SK-N-MC (cell line): Measurements from ENCODE around the gene MROH8.
"Not testable (repeated sequence)": the region's sequence is repeated elsewhere in the genome, so short reads cannot be mapped to it uniquely, and the experiment has no call there.

Experiments used
- DNase-seq: peaks from one replicate; pipeline ENCODE4 v3.0.0-alpha.2; 2011; ENCODE audit warnings: low read depth, low spot score
- H3K27ac ChIP-seq: fragments of 200-600 bp; sonication (generic); 2 replicates; pipeline ENCODE4 v1.5.1; 2016; ENCODE audit warnings: mixed run types
- H3K36me3 ChIP-seq: fragments of 200-600 bp; sonication (generic); 2 replicates; pipeline ENCODE4 v1.6.1; 2017; ENCODE audit warnings: antibody characterized with exemption, low read length, mixed read lengths; ENCODE audit not compliant: insufficient read depth
- H3K4me3 ChIP-seq: fragments of 200-600 bp; sonication (generic); 2 replicates; pipeline ENCODE4 v1.5.1; 2016
- H3K9ac ChIP-seq: fragments of 200-600 bp; sonication (generic); 2 replicates; pipeline ENCODE4 v1.8.0; 2017; ENCODE audit warnings: mixed run types, mixed read lengths; ENCODE audit not compliant: insufficient read length
- H3K9me3 ChIP-seq: fragments of 200-600 bp; sonication (generic); 2 replicates; pipeline ENCODE4 v1.6.1; 2017; ENCODE audit warnings: low read depth, mild to moderate bottlenecking, antibody characterized with exemption, low read length, moderate library complexity, mixed read lengths
- EZH2 ChIP-seq: fragments of 200-600 bp; sonication (generic); IDR thresholded peaks from one replicate; pipeline ENCODE4 v1.6.1; 2017; ENCODE audit warnings: antibody characterized with exemption
- FOXP2 ChIP-seq: optimal IDR thresholded peaks from 2 replicates; pipeline ENCODE3; 2011; ENCODE audit warnings: mild to moderate bottlenecking, moderate library complexity; ENCODE audit not compliant: insufficient read depth; ENCODE audit errors: extremely low read length, control extremely low read depth
- POLR2AphosphoS5 ChIP-seq: IDR thresholded peaks from 2 replicates; pipeline ENCODE4 v1.6.1; 2012; ENCODE audit warnings: mild to moderate bottlenecking, low read depth, low read length, borderline replicate concordance

Gene MROH8

DNA sequence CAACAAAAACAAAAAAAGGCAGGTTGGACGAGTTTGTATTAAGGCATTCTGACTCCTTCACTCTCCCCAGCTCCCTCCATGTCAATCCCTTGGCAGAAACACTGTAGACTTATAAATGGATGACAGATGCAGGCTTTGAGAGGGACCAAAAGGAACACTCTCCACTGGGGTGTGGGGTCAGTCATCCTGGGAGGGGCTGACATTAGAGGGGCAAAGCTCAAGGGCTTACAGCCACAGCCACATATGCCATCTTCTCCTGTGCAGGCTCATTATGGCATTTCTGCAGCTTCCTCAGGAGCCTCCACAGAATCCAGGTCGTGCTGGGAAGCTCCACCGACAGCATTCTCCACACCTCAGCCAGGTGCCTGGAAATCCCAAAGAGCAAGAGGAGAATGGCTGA is 50.5 kb downstream of the MROH8 start:
- no peak for TF ChIP-seq POLR2AphosphoS5
- no peak for TF ChIP-seq FOXP2
- TF ChIP-seq EZH2, result no peak
- Histone ChIP-seq H3K36me3 (no peaks in the 10 kb centered on the region), H3K4me3 (no peak overlapping the region), H3K9ac (no peak overlapping the region), H3K27ac (no peak overlapping the region), H3K9me3 (no peaks in the 10 kb centered on the region)
- DNase-seq, result no peak

DNA sequence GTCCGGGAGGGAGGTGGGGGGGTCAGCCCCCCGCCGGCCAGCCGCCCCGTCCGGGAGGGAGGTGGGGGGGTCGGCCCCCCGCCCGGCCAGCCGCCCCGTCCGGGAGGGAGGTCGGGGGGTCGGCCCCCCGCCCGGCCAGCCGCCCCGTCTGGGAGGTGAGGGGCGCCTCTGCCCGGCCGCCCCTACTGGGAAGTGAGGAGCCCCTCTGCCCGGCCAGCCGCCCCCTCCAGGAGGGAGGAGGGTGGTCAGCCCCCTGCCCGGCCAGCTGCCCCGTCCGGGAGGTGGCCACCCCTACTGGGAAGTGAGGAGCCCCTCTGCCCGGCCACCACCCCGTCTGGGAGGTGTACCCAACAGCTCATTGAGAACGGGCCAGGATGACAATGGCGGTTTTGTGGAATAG is 53.1 kb downstream of the MROH8 start:
- H3K36me3 ChIP-seq, DNase-seq, H3K27ac ChIP-seq, H3K9me3 ChIP-seq, H3K9ac ChIP-seq, H3K4me3 ChIP-seq: not testable (repeated sequence)

GRCh38 chr20:37123441-37123840 is 55.9 kb downstream of the MROH8 start:
- Histone ChIP-seq H3K9me3 (no peaks in the 10 kb centered on the region), H3K27ac (no peak overlapping the region), H3K36me3 (no peaks in the 10 kb centered on the region), H3K4me3 (no peak overlapping the region), H3K9ac (no peak overlapping the region)
- DNase-seq, result no peak
- TF ChIP-seq EZH2, result no peak
- no peak for TF ChIP-seq FOXP2
- no peak for TF ChIP-seq POLR2AphosphoS5

DNA sequence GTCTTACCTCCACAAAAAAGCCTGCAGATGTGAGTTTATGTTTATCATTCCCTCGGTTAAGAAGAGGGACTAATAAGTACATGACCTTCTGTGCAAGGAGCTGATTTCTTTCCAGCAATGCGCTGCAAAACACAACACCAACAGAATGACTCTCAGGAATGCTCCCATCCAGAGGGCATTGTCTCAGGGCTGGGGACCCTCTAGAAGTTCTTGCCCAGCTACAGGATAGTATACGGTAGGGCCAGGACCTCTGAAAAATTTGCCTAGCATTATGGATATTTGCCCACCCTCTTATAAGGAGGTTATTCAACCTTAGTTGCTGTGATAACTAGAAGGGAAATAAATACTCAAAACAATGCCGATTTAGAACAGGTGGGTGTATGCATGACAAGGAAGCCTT is 58.9 kb downstream of the MROH8 start:
- H3K27ac ChIP-seq, result no peak overlapping the region
- no peak for DNase-seq
- no peak overlapping the region for H3K9ac ChIP-seq
- H3K9me3 ChIP-seq, result no peaks in the 10 kb centered on the region
- H3K36me3 ChIP-seq, result no peaks in the 10 kb centered on the region
- H3K4me3 ChIP-seq, result no peak overlapping the region
- no peak for TF ChIP-seq POLR2AphosphoS5
- TF ChIP-seq FOXP2, result no peak
- TF ChIP-seq EZH2, result no peak

DNA sequence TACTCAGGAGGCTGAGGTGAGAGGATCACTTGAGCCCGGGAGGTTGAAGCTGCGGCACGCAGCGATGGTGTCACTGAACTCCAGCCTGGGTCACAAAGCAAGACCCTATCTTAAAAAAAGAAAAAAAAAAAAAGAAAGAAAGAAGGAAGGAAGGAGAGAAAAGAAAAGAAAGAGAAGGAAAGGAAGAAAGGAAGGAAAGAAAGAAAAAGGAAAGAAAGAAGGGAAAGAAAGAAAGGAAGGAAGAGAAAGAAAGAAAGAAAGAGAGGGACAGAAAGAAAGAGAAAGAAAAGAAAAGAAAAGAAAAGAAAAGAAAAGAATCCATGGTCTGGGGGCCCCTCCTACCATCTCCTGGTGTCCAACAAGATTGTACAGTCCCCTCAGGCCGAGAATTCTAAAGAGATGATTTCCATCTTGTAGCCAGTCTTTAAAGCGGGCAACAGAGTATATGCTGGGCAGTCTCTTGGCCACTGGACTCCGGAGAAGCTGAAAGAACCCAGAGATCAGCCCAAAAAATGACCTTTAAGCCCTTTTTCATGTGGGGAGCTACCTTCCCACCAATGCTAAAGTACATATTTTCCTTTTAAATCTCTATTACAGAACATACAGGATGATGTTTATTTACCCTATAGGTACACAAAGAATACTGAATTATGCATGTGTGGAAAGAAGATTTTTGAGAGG is 59.9 kb downstream of the MROH8 start:
- Histone ChIP-seq H3K9ac (no peak overlapping the region), H3K27ac (no peak overlapping the region), H3K9me3 (no peaks in the 10 kb centered on the region), H3K4me3 (no peak overlapping the region), H3K36me3 (no peaks in the 10 kb centered on the region)
- TF ChIP-seq POLR2AphosphoS5 (no peak), EZH2 (no peak), FOXP2 (no peak)
- no peak for DNase-seq

- no peak for DNase-seq
- no peaks in the 10 kb centered on the region for H3K9me3 ChIP-seq
- TF ChIP-seq POLR2AphosphoS5 (no peak), FOXP2 (no peak), EZH2 (no peak)
- no peak overlapping the region for H3K27ac ChIP-seq
- H3K9ac ChIP-seq, result no peak overlapping the region
- no peak overlapping the region for H3K4me3 ChIP-seq
- no peaks in the 10 kb centered on the region for H3K36me3 ChIP-seq
Measured at GRCh38 chr20:37114012-37114411, 65.3 kb downstream of the MROH8 start.

GRCh38 chr20:37111926-37112455 is 67.4 kb downstream of the MROH8 start:
- Histone ChIP-seq H3K9me3 (no peaks in the 10 kb centered on the region), H3K27ac (no peak overlapping the region), H3K9ac (no peak overlapping the region), H3K4me3 (no peak overlapping the region), H3K36me3 (no peaks in the 10 kb centered on the region)
- TF ChIP-seq FOXP2 (no peak), POLR2AphosphoS5 (no peak), EZH2 (no peak)
- DNase-seq, result no peak

- Histone ChIP-seq H3K4me3 (no peak overlapping the region), H3K9me3 (no peaks in the 10 kb centered on the region), H3K9ac (no peak overlapping the region), H3K27ac (no peak overlapping the region), H3K36me3 (no peaks in the 10 kb centered on the region)
- TF ChIP-seq POLR2AphosphoS5 (no peak), FOXP2 (no peak), EZH2 (no peak)
- DNase-seq, result no peak
Measured at GRCh38 chr20:37108676-37109075, 70.7 kb downstream of the MROH8 start.

GRCh38 chr20:37102571-37102970 is 76.8 kb downstream of the MROH8 start:
- Histone ChIP-seq H3K9me3 (no peaks in the 10 kb centered on the region), H3K4me3 (no peak overlapping the region), H3K9ac (no peak overlapping the region), H3K27ac (no peak overlapping the region), H3K36me3 (no peaks in the 10 kb centered on the region)
- DNase-seq, result no peak
- TF ChIP-seq POLR2AphosphoS5 (no peak), FOXP2 (no peak), EZH2 (no peak)
